GM12892 (cell line): ENCODE results near the gene CHERP.

Experiments
- DNase-seq: peaks from one replicate; pipeline ENCODE4 v3.0.0; 2011; ENCODE audit not compliant: insufficient read length
- FAIRE-seq: peaks from 2 replicates; lab custom pipeline; 2011; peaks lifted over from hg19 to GRCh38; lab: Jason Lieb, UNC
- POLR2A ChIP-seq: IDR thresholded peaks from 2 replicates; pipeline ENCODE4 v1.6.1; 2011; ENCODE audit warnings: low read depth, low read length, control low read depth
- POLR2AphosphoS5 ChIP-seq: IDR thresholded peaks from 2 replicates; pipeline ENCODE4 v1.6.1; 2011; ENCODE audit warnings: low read depth, low read length, control low read depth
- TAF1 ChIP-seq: IDR thresholded peaks from 2 replicates; pipeline ENCODE4 v1.6.1; 2011; ENCODE audit warnings: low read depth, mild to moderate bottlenecking, control low read depth, low read length, borderline replicate concordance

The CHERP gene

GRCh38 chr19:16522559-16523377, 19.5 kb downstream of the CHERP start:
- DNase-seq, result no peak
- TF ChIP-seq POLR2AphosphoS5, result no peak
- TF ChIP-seq TAF1, result no peak
- TF ChIP-seq POLR2A, result no peak
- no peak for FAIRE-seq

GRCh38 chr19:16521715-16522289, 20.4 kb downstream of the CHERP start:
- TF ChIP-seq POLR2AphosphoS5 (0 out of 2 replicates have a peak, but pooled peaks have one; percentile 15), TAF1 (no peak), POLR2A (no peak)
- FAIRE-seq, result no peak
- no peak for DNase-seq

- FAIRE-seq (no peak), DNase-seq (no peak)
Measured at GRCh38 chr19:16520986-16521624, 21.1 kb downstream of the CHERP start.

GRCh38 chr19:16520074-16520973, 21.9 kb downstream of the CHERP start:
- DNase-seq (no peak), FAIRE-seq (no peak)
- TF ChIP-seq POLR2A, result no peak; the same call in 1 of the 2 replicates
- TF ChIP-seq POLR2AphosphoS5, result no peak

More at GRCh38 chr19:16520986-16521624, 21.1 kb downstream of the CHERP start:
- TF ChIP-seq POLR2A (no peak), POLR2AphosphoS5 (no peak), TAF1 (no peak)

GRCh38 chr19:16519230-16519687, 23.0 kb downstream of the CHERP start:
- TF ChIP-seq TAF1, result no peak
- no peak; the same call in 1 of the 2 replicates for TF ChIP-seq POLR2AphosphoS5
- TF ChIP-seq POLR2A, result no peak
- FAIRE-seq, result no peak
- DNase-seq, result no peak

GRCh38 chr19:16518483-16519229, 23.6 kb downstream of the CHERP start:
- DNase-seq (no peak), FAIRE-seq (no peak)
- TF ChIP-seq TAF1 (no peak), POLR2AphosphoS5 (no peak), POLR2A (no peak)

GRCh38 chr19:16518061-16518460, 24.2 kb downstream of the CHERP start:
- DNase-seq, result no peak
- TF ChIP-seq POLR2A, result no peak
- no peak for TF ChIP-seq TAF1
- no peak for TF ChIP-seq POLR2AphosphoS5
- no peak for FAIRE-seq

GRCh38 chr19:16516923-16517610, 25.2 kb downstream of the CHERP start:
- no peak for DNase-seq
- peak; percentile 82 for TF ChIP-seq POLR2AphosphoS5
- no peak for TF ChIP-seq TAF1
- TF ChIP-seq POLR2A, result peak; percentile 67
- no peak for FAIRE-seq

- DNase-seq, result no peak
- FAIRE-seq, result no peak
- TF ChIP-seq POLR2AphosphoS5 (no peak), TAF1 (no peak), POLR2A (no peak)
Measured at GRCh38 chr19:16516381-16516780, 25.9 kb downstream of the CHERP start.
